Activated CD4-positive, alpha-beta T cell treated with anti-CD3 and anti-CD28 coated beads for 48 hours (primary cell): ENCODE measurements around the gene MLLT10.

ENCODE experiments used
- DNase-seq: peaks from one replicate; pipeline ENCODE4 v3.0.0-alpha.2; 2020

MLLT10 gene

GRCh38 chr10:21655236-21655635, 121.2 kb downstream of the MLLT10 start:
- no peak for DNase-seq

- no peak for DNase-seq
Measured at GRCh38 chr10:21655687-21656086, 121.7 kb downstream of the MLLT10 start.

GRCh38 chr10:21661087-21661486, 127.1 kb downstream of the MLLT10 start:
- no peak for DNase-seq

- no peak for DNase-seq
Measured at GRCh38 chr10:21661935-21662334, 127.9 kb downstream of the MLLT10 start.

- no peak for DNase-seq
Measured at GRCh38 chr10:21662635-21663034, 128.6 kb downstream of the MLLT10 start.

- DNase-seq, result no peak
Measured at GRCh38 chr10:21668831-21669230, 134.8 kb downstream of the MLLT10 start.

- DNase-seq, result no peak
Measured at GRCh38 chr10:21670391-21670790, 136.4 kb downstream of the MLLT10 start.

- DNase-seq, result no peak
Measured at GRCh38 chr10:21673668-21674067, 139.6 kb downstream of the MLLT10 start.

- peak; percentile 49 for DNase-seq
Measured at GRCh38 chr10:21675157-21675796, 141.2 kb downstream of the MLLT10 start.

- no peak for DNase-seq
Measured at GRCh38 chr10:21677551-21677950, 143.5 kb downstream of the MLLT10 start.

- DNase-seq, result no peak
Measured at GRCh38 chr10:21681156-21681555, 147.1 kb downstream of the MLLT10 start.

- no peak for DNase-seq
Measured at GRCh38 chr10:21687266-21688008, 153.4 kb downstream of the MLLT10 start.

- no peak for DNase-seq
Measured at GRCh38 chr10:21688009-21688332, 153.9 kb downstream of the MLLT10 start.

GRCh38 chr10:21688870-21689269, 154.8 kb downstream of the MLLT10 start:
- DNase-seq, result no peak

- no peak for DNase-seq
Measured at GRCh38 chr10:21689881-21690280, 155.8 kb downstream of the MLLT10 start.

- no peak for DNase-seq
Measured at GRCh38 chr10:21692916-21693315, 158.9 kb downstream of the MLLT10 start.

- DNase-seq, result no peak
Measured at GRCh38 chr10:21693418-21693817, 159.4 kb downstream of the MLLT10 start.

- no peak for DNase-seq
Measured at GRCh38 chr10:21694631-21695030, 160.6 kb downstream of the MLLT10 start.

GRCh38 chr10:21696302-21696701, 162.3 kb downstream of the MLLT10 start:
- DNase-seq, result no peak

- no peak for DNase-seq
Measured at GRCh38 chr10:21699575-21699974, 165.5 kb downstream of the MLLT10 start.

- no peak for DNase-seq
Measured at GRCh38 chr10:21700474-21700873, 166.4 kb downstream of the MLLT10 start.

- DNase-seq, result no peak
Measured at GRCh38 chr10:21702633-21703111, 168.6 kb downstream of the MLLT10 start.

- no peak for DNase-seq
Measured at GRCh38 chr10:21705142-21705827, 171.3 kb downstream of the MLLT10 start.

- no peak for DNase-seq
Measured at GRCh38 chr10:21705828-21706176, 171.8 kb downstream of the MLLT10 start.
